CD4-positive, alpha-beta T cell (primary cell): ENCODE results near the gene KRT3. TPM values are rescaled to one million over a fixed set of nuclear protein-coding genes. Genes with fewer than 3 reads are reported as not detected.

Experiments used
- ATAC-seq: fragments of 200-7000 bp; cut with Tn5 transposase; one replicate; pipeline ENCODE4 v1.10.0; 2022; ENCODE audit warnings: mild to moderate bottlenecking; ENCODE audit not compliant: poor library complexity
- CTCF ChIA-PET: fragments of 350-600 bp; sonication (Branson Sonifier 250); formaldehyde crosslinking; loops from one replicate; lab custom pipeline; 2021; ENCODE audit warnings: antibody characterized with exemption, inconsistent platforms; lab: Charles Lee
- POLR2A ChIA-PET: fragments of 350-600 bp; sonication (Branson Sonifier 250); formaldehyde crosslinking; loops from one replicate; lab custom pipeline; 2021; ENCODE audit warnings: antibody characterized with exemption, inconsistent platforms; lab: Charles Lee
- DNase-seq, 14 experiments: peaks; one replicate each; pipeline ENCODE4 v3.0.0-alpha.2; 2013 to 2020; ENCODE audit warnings: mixed read lengths in 2 of 14
- H3K27ac ChIP-seq, 2 donors: one replicate each; pipeline versions ENCODE4 v1.5.1 to v1.7.0; 2013; ENCODE audit warnings: low read length in 2 of 2, low read depth in 1 of 2, mild to moderate bottlenecking in 1 of 2
- H3K27me3 ChIP-seq, 2 experiments: 1 replicate in 1 of 2; 2 replicates in 1 of 2; pipeline versions ENCODE4 v1.6.1 to v1.7.0; 2013; ENCODE audit warnings: low read length in 2 of 2, control low read depth in 1 of 2, mild to moderate bottlenecking in 1 of 2, moderate library complexity in 1 of 2; ENCODE audit not compliant: insufficient read depth in 2 of 2, control insufficient read depth in 1 of 2
- H3K36me3 ChIP-seq: one replicate; pipeline ENCODE4 v1.6.1; 2013; ENCODE audit warnings: low read length, control low read depth; ENCODE audit not compliant: insufficient read depth
- H3K4me1 ChIP-seq: one replicate; pipeline ENCODE4 v1.6.1; 2013; ENCODE audit warnings: low read length, control low read depth; ENCODE audit not compliant: insufficient read depth
- H3K4me3 ChIP-seq: one replicate; pipeline ENCODE4 v1.5.1; 2013; ENCODE audit warnings: mild to moderate bottlenecking, low read length, moderate library complexity
- H3K9me3 ChIP-seq, 2 experiments: 1 replicate in 1 of 2; 2 replicates in 1 of 2; pipeline versions ENCODE4 v1.6.1 to v1.7.0; 2013; ENCODE audit warnings: low read length in 2 of 2, mild to moderate bottlenecking in 2 of 2, control low read depth in 1 of 2, moderate library complexity in 1 of 2; ENCODE audit not compliant: control insufficient read depth in 1 of 2, insufficient read depth in 1 of 2
- H3K27ac Mint-ChIP-seq: one replicate; pipeline ENCODE4 v1.8.0; 2020; ENCODE audit warnings: mixed read lengths
- H3K27me3 Mint-ChIP-seq: one replicate; pipeline ENCODE4 v1.8.0; 2021; ENCODE audit warnings: mixed read lengths
- H3K36me3 Mint-ChIP-seq: one replicate; pipeline ENCODE4 v1.8.0; 2021; ENCODE audit warnings: low read depth, mixed read lengths
- H3K4me1 Mint-ChIP-seq: one replicate; pipeline ENCODE4 v1.8.0; 2021; ENCODE audit warnings: low read depth, mixed read lengths
- H3K4me3 Mint-ChIP-seq: one replicate; pipeline ENCODE4 v1.8.0; 2020; ENCODE audit warnings: mild to moderate bottlenecking, mixed read lengths
- H3K9me3 Mint-ChIP-seq: one replicate; pipeline ENCODE4 v1.8.0; 2020; ENCODE audit warnings: mixed read lengths
- CTCF ChIP-seq: fragments of 200-600 bp; IDR thresholded peaks from one replicate; pipeline ENCODE4 v1.8.0; 2022; ENCODE audit warnings: antibody characterized with exemption, mild to moderate bottlenecking
- intact Hi-C, 2 experiments: fragments of 100-400 bp; cut with DNase I in 1 of 2; cut with micrococcal nuclease in 1 of 2; formaldehyde crosslinking; loops; one replicate each; pipeline versions ENCODE4 v1.15.1 to v1.9.0; 2023 to 2025; cut with DNase I, micrococcal nuclease
- total RNA-seq, 174 experiments: library from RNA in 2 of 174; stranded (reverse) in 2 of 174; gene quantifications; one replicate each; pipeline ENCODE4 v1.2.3 and lab custom pipeline; 2021 to 2026

KRT3 gene
- total RNA-seq, 2 experiments from 2014 or later = not detected

GRCh38 chr12:52744493-52745156 lies 51.3 kb downstream of the KRT3 start:
- DNase-seq (no peak), ATAC-seq (no peak)
- no peak overlapping the region for H3K27ac Mint-ChIP-seq
- no peaks in the 10 kb centered on the region for H3K36me3 Mint-ChIP-seq
- peaks cover 2 to 5% of the 10 kb centered on the region in 2 experiments for H3K27me3 ChIP-seq
- H3K4me3 Mint-ChIP-seq = no peak overlapping the region
- TF ChIP-seq CTCF = no peak
- no peak overlapping the region for H3K4me3 ChIP-seq
- ChIA-PET POLR2A (no interaction called here), CTCF (no interaction called here)
- H3K4me1 Mint-ChIP-seq = peaks cover 20% of the 10 kb centered on the region
- H3K27me3 Mint-ChIP-seq = peaks cover 13% of the 10 kb centered on the region
- H3K4me1 ChIP-seq = peaks cover 4% of the 10 kb centered on the region
- H3K9me3 ChIP-seq = peaks cover 0 to 12% of the 10 kb centered on the region in 2 experiments
- no peaks in the 10 kb centered on the region for H3K36me3 ChIP-seq
- H3K27ac ChIP-seq = no peak overlapping the region
- intact Hi-C loops = loop anchor here in 1 of 2 experiments (5.0 kb wide), 2 partner anchors 52 to 132 kb away; no protein-coding TSS in a partner anchor
- no peaks in the 10 kb centered on the region for H3K9me3 Mint-ChIP-seq

GRCh38 chr12:52742822-52743457 lies 53.0 kb downstream of the KRT3 start:
- intact Hi-C loops = loop anchor here in 1 of 2 experiments (5.0 kb wide), 2 partner anchors 51 to 131 kb away; no protein-coding TSS in a partner anchor
- Histone ChIP-seq H3K4me3 (no peak overlapping the region), H3K9me3 (peaks cover 0 to 12% of the 10 kb centered on the region in 2 experiments), H3K27ac (no peak overlapping the region), H3K4me1 (no peaks in the 10 kb centered on the region), H3K36me3 (no peaks in the 10 kb centered on the region), H3K27me3 (peaks cover 4 to 5% of the 10 kb centered on the region in 2 experiments)
- H3K36me3 Mint-ChIP-seq = no peaks in the 10 kb centered on the region
- peaks cover 5% of the 10 kb centered on the region for H3K4me1 Mint-ChIP-seq
- ChIA-PET POLR2A (no interaction called here), CTCF (no interaction called here)
- no peak overlapping the region for H3K27ac Mint-ChIP-seq
- H3K9me3 Mint-ChIP-seq = no peaks in the 10 kb centered on the region
- peaks cover 17% of the 10 kb centered on the region for H3K27me3 Mint-ChIP-seq
- H3K4me3 Mint-ChIP-seq = no peak overlapping the region
- no peak for TF ChIP-seq CTCF
- ATAC-seq (no peak), DNase-seq (no peak)

GRCh38 chr12:52742196-52742580 lies 53.7 kb downstream of the KRT3 start:
- intact Hi-C loops = loop anchor here in 1 of 2 experiments (5.0 kb wide), 2 partner anchors 50 to 130 kb away; no protein-coding TSS in a partner anchor
- H3K9me3 Mint-ChIP-seq = no peaks in the 10 kb centered on the region
- TF ChIP-seq CTCF = no peak

More at GRCh38 chr12:52742196-52742580, 53.7 kb downstream of the KRT3 start:
- H3K9me3 ChIP-seq = peaks cover 0 to 12% of the 10 kb centered on the region in 2 experiments
- peaks cover 4 to 5% of the 10 kb centered on the region in 2 experiments for H3K27me3 ChIP-seq
- DNase-seq = no peak
- no peak for ATAC-seq
- no peaks in the 10 kb centered on the region for H3K36me3 ChIP-seq
- CTCF ChIA-PET = no interaction called here
- POLR2A ChIA-PET = no interaction called here
- Mint-ChIP-seq H3K27me3 (peaks cover 17% of the 10 kb centered on the region), H3K36me3 (no peaks in the 10 kb centered on the region), H3K4me3 (no peak overlapping the region), H3K4me1 (peaks cover 5% of the 10 kb centered on the region), H3K27ac (no peak overlapping the region)
- H3K27ac ChIP-seq = no peak overlapping the region
- no peak overlapping the region for H3K4me3 ChIP-seq
- no peaks in the 10 kb centered on the region for H3K4me1 ChIP-seq
